B cell (primary cell): Measurements from ENCODE around the gene SPIRE1. TPM values are rescaled to one million over a fixed set of nuclear protein-coding genes. Genes with fewer than 3 reads are reported as not detected.

Source experiments
- ATAC-seq: fragments of 200-7000 bp; cut with Tn5 transposase; one replicate; pipeline ENCODE4 v1.10.0; 2021; ENCODE audit warnings: low read depth, mild to moderate bottlenecking, moderate number of reproducible peaks, moderate library complexity
- CTCF ChIA-PET: fragments of 350-600 bp; sonication (Branson Sonifier 250); formaldehyde crosslinking; loops from one replicate; lab custom pipeline; 2021; ENCODE audit warnings: antibody characterized with exemption, inconsistent platforms; lab: Charles Lee
- POLR2A ChIA-PET: fragments of 350-600 bp; sonication (Branson Sonifier 250); formaldehyde crosslinking; loops from one replicate; lab custom pipeline; 2021; ENCODE audit warnings: antibody characterized with exemption; lab: Charles Lee
- DNase-seq: peaks from one replicate; pipeline ENCODE4 v3.0.0; 2013
- H2AFZ ChIP-seq: 2 replicates; pipeline ENCODE4 v1.6.1; 2012; ENCODE audit warnings: mild to moderate bottlenecking, low read depth, low read length; ENCODE audit not compliant: insufficient read depth, poor library complexity, severe bottlenecking
- H3K27ac ChIP-seq, 2 donors: 1 replicate in 1 of 2; 2 replicates in 1 of 2; pipeline ENCODE4 v1.5.1; 2012 to 2013; ENCODE audit warnings: low read length in 2 of 2, mild to moderate bottlenecking in 2 of 2, moderate library complexity in 1 of 2
- H3K27me3 ChIP-seq, 4 experiments: fragments of 200-600 bp in 1 of 4; sonication (generic) in 1 of 4; replicated peaks in 1 of 4; 1 replicate in 2 of 4; 2 replicates in 2 of 4; pipeline versions ENCODE4 v1.6.1 to v1.7.0; 2013 to 2016; ENCODE audit warnings: low read length in 3 of 4, mild to moderate bottlenecking in 2 of 4, mixed read lengths in 1 of 4, moderate library complexity in 1 of 4; ENCODE audit not compliant: insufficient read depth in 4 of 4, control insufficient read depth in 3 of 4; ENCODE audit errors: control extremely low read depth in 1 of 4
- H3K36me3 ChIP-seq, 2 experiments: replicated peaks in 1 of 2; 1 replicate in 1 of 2; 2 replicates in 1 of 2; pipeline versions ENCODE4 v1.6.1 to v1.7.1; 2013; ENCODE audit warnings: low read length in 1 of 2; ENCODE audit not compliant: insufficient read depth in 2 of 2, control insufficient read depth in 1 of 2; ENCODE audit errors: control extremely low read depth in 1 of 2, extremely low read depth in 1 of 2
- H3K4me1 ChIP-seq, 2 donors: fragments of 200-600 bp in 1 of 2; sonication (generic) in 1 of 2; 1 replicate in 1 of 2; 2 replicates in 1 of 2; pipeline versions ENCODE4 v1.5.1 to v1.6.1; 2013 to 2017; ENCODE audit warnings: low read length in 2 of 2; ENCODE audit not compliant: control insufficient read depth in 2 of 2, insufficient read depth in 2 of 2
- H3K4me2 ChIP-seq: replicated peaks from 2 replicates; pipeline ENCODE3; 2012; ENCODE audit warnings: mild to moderate bottlenecking, low read depth, low read length; ENCODE audit not compliant: poor library complexity, severe bottlenecking
- H3K4me3 ChIP-seq, 5 experiments: fragments of 200-600 bp in 1 of 5; sonication (generic) in 1 of 5; 1 replicate in 3 of 5; 2 replicates in 2 of 5; pipeline versions ENCODE4 v1.5.1 to v1.7.0; 2011 to 2016; ENCODE audit warnings: low read length in 4 of 5, mild to moderate bottlenecking in 4 of 5, low read depth in 2 of 5, control low read depth in 1 of 5, moderate library complexity in 1 of 5; ENCODE audit not compliant: insufficient read depth in 1 of 5; ENCODE audit errors: control extremely low read depth in 1 of 5, extremely low read depth in 1 of 5
- H3K79me2 ChIP-seq: fragments of 200-600 bp; sonication (generic); one replicate; pipeline ENCODE4 v1.6.0; 2016; ENCODE audit warnings: low read length; ENCODE audit not compliant: control insufficient read depth, insufficient read depth
- H3K9ac ChIP-seq: fragments of 200-600 bp; sonication (generic); 2 replicates; pipeline ENCODE4 v1.6.1; 2017; ENCODE audit warnings: mild to moderate bottlenecking, low read length, moderate library complexity
- H3K9me3 ChIP-seq, 3 donors: one replicate each; pipeline versions ENCODE4 v1.6.1 to v1.7.1; 2013; ENCODE audit warnings: low read length in 2 of 3; ENCODE audit not compliant: control insufficient read depth in 2 of 3, insufficient read depth in 1 of 3; ENCODE audit errors: control extremely low read depth in 1 of 3
- H4K20me1 ChIP-seq: 2 replicates; pipeline ENCODE4 v1.6.0; 2012; ENCODE audit warnings: mild to moderate bottlenecking, low read length; ENCODE audit not compliant: insufficient read depth, control insufficient read depth, poor library complexity, severe bottlenecking
- H3K27ac Mint-ChIP-seq: one replicate; pipeline ENCODE4 v1.8.0; 2021; ENCODE audit warnings: mixed read lengths
- H3K27me3 Mint-ChIP-seq: one replicate; pipeline ENCODE4 v1.8.0; 2021; ENCODE audit warnings: mixed read lengths
- H3K4me1 Mint-ChIP-seq: one replicate; pipeline ENCODE4 v1.8.0; 2021; ENCODE audit warnings: mixed read lengths
- H3K4me3 Mint-ChIP-seq: one replicate; pipeline ENCODE4 v1.8.0; 2021; ENCODE audit warnings: mixed read lengths
- H3K9me3 Mint-ChIP-seq: one replicate; pipeline ENCODE4 v1.8.0; 2022; ENCODE audit warnings: mixed read lengths; ENCODE audit not compliant: insufficient read depth
- CTCF ChIP-seq: fragments of 200-600 bp; IDR thresholded peaks from one replicate; pipeline ENCODE4 v1.8.0; 2022; ENCODE audit warnings: antibody characterized with exemption, mild to moderate bottlenecking
- EZH2 ChIP-seq: IDR thresholded peaks from 2 replicates; pipeline ENCODE4 v1.6.1; 2012; ENCODE audit warnings: borderline replicate concordance, low read depth, mild to moderate bottlenecking, moderate library complexity, low read length; ENCODE audit not compliant: insufficient read depth, poor library complexity, severe bottlenecking
- WGBS: methylation state at CpG from one replicate; pipeline ENCODE4 v1.1.5; 2013; ENCODE audit warnings: missing lambda C conversion rate; ENCODE audit not compliant: insufficient coverage; 5-methylcytosine and 5-hydroxymethylcytosine counted together
- intact Hi-C: fragments of 100-400 bp; cut with micrococcal nuclease; formaldehyde crosslinking; loops from one replicate; pipeline ENCODE4 v1.10.0; 2022
- polyA plus RNA-seq: library from polyadenylated mRNA; depleted of rRNA; stranded (reverse); fragments of >200 nt; gene quantifications from 2 replicates; pipeline ENCODE4 v1.2.3, GENCODE V29; 2012
- total RNA-seq, 2 donors: library from RNA; stranded (reverse); fragments of 120-200 nt in 1 of 2; gene quantifications; 1 replicate in 1 of 2; 2 replicates in 1 of 2; pipeline versions ENCODE4 v1.2.3 to v1.2.4, GENCODE V29; 2013 to 2022

Gene SPIRE1
- total and polyA plus RNA-seq, 2 donors (not counting 1 experiment from before 2014, with no cell fraction given): 0.22 to 4.0 TPM

- CTCF ChIA-PET: no interaction called here
- POLR2A ChIA-PET: no interaction called here
Observed at GRCh38 chr18:12515550-12515949, 142.4 kb downstream of the SPIRE1 start.

GRCh38 chr18:12507007-12507406, 150.9 kb downstream of the SPIRE1 start:
- Histone ChIP-seq H3K79me2 (no peaks in the 10 kb centered on the region), H3K9ac (no peak overlapping the region), H3K4me1 (no peaks in the 10 kb centered on the region), H3K36me3 (no peaks in the 10 kb centered on the region), H3K4me2 (no peak overlapping the region), H3K27me3 (no peaks in the 10 kb centered on the region), H3K4me3 (no peak overlapping the region), H2AFZ (no peak overlapping the region), H3K27ac (no peak overlapping the region), H4K20me1 (no peaks in the 10 kb centered on the region), H3K9me3 (no peaks in the 10 kb centered on the region)
- no peaks in the 10 kb centered on the region for H3K27me3 Mint-ChIP-seq
- H3K27ac Mint-ChIP-seq: no peak overlapping the region
- intact Hi-C loops: no loop called here
- H3K4me1 Mint-ChIP-seq: no peaks in the 10 kb centered on the region
- CTCF ChIA-PET: interaction anchor here (0.9 to 1.0 kb wide), 2 partner anchors 10 to 29 kb away, joined by 3 read pairs; no protein-coding TSS in a partner anchor
- TF ChIP-seq CTCF (no peak), EZH2 (no peak)
- no peak overlapping the region for H3K4me3 Mint-ChIP-seq
- ATAC-seq (no peak), DNase-seq (no peak)
- WGBS: 96% methylated on average over 3 of the region's 5 CpGs
- H3K9me3 Mint-ChIP-seq: no peaks in the 10 kb centered on the region
- POLR2A ChIA-PET: no interaction called here

More at GRCh38 chr18:12515550-12515949, 142.4 kb downstream of the SPIRE1 start:
- H3K27me3 ChIP-seq: no peaks in the 10 kb centered on the region
- H3K36me3 ChIP-seq: no peaks in the 10 kb centered on the region
- Mint-ChIP-seq H3K4me3 (no peak overlapping the region), H3K27me3 (no peaks in the 10 kb centered on the region), H3K4me1 (no peaks in the 10 kb centered on the region), H3K27ac (no peak overlapping the region), H3K9me3 (no peaks in the 10 kb centered on the region)
- intact Hi-C loops: no loop called here
- TF ChIP-seq CTCF: no peak
- TF ChIP-seq EZH2: no peak
- no peak overlapping the region for H3K4me3 ChIP-seq
- no peaks in the 10 kb centered on the region for H3K9me3 ChIP-seq
- no peak overlapping the region for H3K9ac ChIP-seq
- H3K27ac ChIP-seq: no peak overlapping the region
- no peak for ATAC-seq
- no peak for DNase-seq
- no peaks in the 10 kb centered on the region for H3K79me2 ChIP-seq
- H4K20me1 ChIP-seq: no peaks in the 10 kb centered on the region
- H3K4me2 ChIP-seq: no peak overlapping the region
- no peaks in the 10 kb centered on the region for H3K4me1 ChIP-seq
- no peak overlapping the region for H2AFZ ChIP-seq
- 92% methylated on average over 1 of the region's 2 CpGs for WGBS
